ENCODE measurements around the gene ZNF76.

The ZNF76 gene

DNA sequence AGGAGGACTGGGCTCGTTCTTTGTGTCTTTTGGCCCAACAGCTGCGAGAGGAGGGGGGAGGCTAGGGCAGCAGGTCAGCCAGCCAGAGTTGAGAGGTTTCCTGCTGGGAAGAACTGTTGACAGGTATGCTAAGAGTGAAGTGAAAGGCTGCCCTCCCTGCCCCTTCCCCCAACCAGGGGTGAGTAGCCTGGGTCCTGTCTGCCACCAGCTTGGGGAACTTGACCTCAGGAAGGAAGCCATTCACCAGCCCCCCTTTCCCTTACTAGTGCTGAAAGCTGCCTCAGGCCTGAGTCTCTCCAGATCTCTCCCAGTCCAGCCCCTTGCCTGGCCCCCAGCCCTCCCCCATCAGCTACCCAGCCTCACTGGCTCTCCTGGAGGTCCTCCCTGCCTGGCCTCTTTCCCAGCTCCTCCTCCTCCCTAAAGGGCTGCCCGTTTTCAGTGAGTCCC lies 20.7 kb upstream of the ZNF76 start:
- DNase-seq = no peak

DNA sequence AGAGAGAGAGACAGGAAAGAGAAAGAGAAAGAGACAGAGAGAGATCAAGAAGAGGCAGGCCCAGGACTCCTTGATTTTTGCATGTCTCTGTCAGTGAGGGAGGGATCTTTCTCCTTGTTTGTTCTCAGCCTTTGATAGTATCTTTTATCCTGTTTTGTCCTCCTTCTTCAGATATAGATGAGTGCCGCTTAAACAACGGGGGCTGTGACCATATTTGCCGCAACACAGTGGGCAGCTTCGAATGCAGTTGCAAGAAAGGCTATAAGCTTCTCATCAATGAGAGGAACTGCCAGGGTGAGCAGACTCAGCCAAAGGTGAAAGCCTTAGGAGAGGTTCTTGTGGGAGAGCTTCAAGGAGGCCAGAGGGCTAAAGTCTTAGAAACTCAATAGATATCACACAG lies 20.0 kb upstream of the ZNF76 start:
- DNase-seq = no peak

DNA sequence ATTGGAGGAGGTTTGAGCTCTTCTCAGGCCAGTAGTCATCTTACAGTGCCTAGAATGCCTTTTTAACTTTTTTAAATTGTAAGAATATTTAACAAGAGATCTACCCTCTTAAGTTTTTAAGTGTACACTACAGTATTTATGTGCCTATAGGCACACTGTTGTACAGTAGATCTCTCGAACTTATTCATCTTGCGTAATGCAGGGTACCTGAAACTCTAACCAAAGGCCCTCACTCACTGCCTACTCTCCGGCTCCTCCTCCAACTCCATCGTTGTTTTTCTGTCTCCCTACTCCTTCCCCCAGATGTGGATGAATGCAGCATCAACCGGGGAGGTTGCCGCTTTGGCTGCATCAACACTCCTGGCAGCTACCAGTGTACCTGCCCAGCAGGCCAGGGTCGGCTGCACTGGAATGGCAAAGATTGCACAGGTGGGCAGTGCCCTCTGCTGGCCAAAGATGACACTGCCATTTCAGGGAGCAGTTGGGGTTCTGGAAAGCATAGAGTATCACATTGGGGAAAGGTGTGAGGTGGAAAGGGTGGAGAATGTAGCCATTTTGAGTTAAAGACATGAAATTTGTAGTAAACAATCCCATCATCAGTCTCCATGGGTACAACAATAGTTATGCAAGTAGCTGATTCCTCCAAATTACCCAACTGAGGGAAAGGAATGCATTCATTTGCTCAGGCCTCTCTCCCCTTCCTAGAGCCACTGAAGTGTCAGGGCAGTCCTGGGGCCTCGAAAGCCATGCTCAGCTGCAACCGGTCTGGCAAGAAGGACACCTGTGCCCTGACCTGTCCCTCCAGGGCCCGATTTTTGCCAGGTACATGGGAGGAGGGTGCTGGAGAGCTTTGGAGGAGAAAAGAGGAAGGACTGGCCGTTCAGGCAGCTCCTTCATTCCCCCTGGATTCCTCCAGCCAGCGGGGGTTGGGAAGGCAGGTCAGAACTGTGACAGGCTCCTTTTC lies 18.4 kb upstream of the ZNF76 start:
- peak; percentile 72 for DNase-seq

DNA sequence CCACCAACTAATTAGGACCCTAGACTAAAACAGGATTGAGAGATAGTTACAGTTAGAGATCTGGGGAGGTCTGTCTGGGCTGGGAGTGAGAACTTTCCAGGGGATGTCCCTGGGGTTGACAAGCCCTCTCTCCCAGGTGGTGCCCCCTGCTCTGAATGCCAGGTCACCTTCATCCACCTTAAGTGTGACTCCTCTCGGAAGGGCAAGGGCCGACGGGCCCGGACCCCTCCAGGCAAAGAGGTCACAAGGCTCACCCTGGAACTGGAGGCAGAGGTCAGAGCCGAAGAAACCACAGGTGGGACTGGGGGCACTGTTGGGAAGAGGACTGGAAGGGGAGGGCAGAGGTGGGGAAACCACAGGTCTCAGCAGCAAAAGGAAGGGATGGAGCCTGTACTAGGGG lies 17.0 kb upstream of the ZNF76 start:
- no peak for DNase-seq

DNA sequence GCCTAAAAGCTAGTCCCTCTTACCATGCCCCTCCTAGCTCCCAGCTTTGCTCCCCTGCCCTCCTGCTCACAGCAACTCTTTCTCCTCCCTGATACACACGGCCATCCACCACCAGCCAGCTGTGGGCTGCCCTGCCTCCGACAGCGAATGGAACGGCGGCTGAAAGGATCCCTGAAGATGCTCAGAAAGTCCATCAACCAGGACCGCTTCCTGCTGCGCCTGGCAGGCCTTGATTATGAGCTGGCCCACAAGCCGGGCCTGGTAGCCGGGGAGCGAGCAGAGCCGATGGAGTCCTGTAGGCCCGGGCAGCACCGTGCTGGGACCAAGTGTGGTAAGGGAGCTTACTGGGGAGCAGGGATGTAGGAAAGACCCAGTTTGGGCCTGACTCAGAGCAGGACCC lies 16.6 kb upstream of the ZNF76 start:
- no peak for DNase-seq

DNA sequence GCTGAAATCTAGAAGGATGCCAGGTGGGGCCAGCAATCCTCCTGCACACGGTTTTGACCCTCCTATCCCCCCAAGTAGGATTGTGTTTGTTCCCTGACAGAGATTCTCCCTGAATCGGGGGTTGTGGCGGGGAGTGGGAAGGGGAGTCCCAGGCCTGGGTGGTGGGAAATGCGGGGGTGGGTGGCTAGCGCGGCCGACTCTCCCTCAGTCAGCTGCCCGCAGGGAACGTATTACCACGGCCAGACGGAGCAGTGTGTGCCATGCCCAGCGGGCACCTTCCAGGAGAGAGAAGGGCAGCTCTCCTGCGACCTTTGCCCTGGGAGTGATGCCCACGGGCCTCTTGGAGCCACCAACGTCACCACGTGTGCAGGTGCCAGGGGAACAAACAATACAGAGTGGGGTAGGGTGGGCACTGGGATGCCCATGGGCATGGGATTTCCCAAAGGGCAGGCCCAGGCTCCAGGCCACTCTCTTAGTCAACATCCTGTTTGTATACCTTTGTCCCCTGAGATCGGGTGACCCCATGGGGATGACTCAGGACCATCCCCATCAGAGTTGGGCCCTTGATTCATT lies 16.1 kb upstream of the ZNF76 start:
- DNase-seq = no peak

DNA sequence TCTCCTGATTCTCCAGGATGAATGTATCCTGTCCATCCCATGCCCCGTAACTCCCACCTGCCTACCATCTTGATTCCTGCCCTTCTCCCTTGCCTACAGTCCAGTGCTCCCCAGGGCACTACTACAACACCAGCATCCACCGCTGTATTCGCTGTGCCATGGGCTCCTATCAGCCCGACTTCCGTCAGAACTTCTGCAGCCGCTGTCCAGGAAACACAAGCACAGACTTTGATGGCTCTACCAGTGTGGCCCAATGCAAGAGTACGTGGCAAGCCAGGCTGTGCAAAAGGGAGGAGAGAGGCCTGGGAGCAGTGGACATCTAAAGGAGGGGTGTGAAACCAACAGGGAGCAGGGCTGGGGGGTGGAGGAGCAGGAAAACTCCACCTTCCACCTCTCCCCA lies 15.0 kb upstream of the ZNF76 start:
- DNase-seq = no peak

DNA sequence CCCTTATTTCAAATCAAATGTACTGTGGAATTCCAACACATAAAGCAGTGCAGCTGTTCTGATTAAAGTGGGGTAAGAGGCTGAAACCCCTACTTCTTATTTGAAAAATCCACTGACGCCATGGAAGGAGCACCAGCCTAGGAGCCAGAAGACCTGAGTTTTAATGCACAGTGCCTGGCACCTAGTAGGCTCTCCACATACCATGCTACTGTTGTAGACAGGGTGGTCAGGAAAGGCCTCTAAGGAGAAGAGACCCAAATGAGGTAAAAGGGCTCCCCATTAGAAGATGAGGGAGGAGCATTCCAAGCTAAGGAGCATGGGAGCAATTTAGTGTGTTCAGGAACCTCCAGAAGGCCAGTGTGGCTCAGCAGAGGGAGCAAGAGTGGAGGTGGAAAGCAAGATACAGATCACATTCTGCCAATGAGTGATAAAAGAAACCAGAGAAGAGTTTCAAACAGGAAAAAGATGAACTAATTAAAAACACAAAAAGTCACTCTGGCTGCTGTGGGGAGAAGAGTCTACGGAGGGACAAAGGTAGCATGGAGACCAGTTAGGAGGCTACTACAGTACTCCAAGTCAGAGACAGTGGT lies 11.8 kb upstream of the ZNF76 start:
- DNase-seq = no peak

DNA sequence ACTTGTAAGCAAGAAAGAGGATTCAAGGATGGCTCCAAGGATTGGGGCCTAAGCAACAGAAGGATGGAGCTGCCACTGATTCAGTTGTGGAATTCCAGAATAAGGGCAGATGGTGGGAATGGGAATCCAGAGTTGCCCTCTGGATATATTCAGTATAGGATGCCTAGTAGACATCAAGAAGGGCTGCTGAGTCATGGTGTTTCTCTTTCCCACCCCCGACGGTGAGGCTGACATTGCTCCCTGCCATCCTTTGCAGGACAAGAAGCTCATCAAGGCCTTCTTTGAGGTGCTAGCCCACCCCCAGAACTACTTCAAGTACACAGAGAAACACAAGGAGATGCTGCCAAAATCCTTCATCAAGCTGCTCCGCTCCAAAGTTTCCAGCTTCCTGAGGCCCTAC lies 11.2 kb upstream of the ZNF76 start:
- no peak for DNase-seq

DNA sequence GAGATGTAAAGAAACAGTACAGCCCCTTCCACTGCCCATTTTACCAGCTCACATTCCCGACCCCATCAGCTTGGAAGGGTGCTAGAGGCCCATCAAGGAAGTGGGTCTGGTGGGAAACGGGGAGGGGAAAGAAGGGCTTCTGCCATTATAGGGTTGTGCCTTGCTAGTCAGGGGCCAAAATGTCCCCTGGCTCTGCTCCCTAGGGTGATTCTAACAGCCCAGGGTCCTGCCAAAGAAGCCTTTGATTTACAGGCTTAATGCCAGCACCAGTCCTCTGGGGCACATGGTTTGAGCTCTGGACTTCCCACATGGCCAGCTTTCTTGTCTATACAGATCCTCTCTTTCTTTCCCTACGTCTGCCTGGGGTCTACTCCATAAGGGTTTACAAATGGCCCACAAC lies 10.6 kb upstream of the ZNF76 start:
- no peak for DNase-seq

DNA sequence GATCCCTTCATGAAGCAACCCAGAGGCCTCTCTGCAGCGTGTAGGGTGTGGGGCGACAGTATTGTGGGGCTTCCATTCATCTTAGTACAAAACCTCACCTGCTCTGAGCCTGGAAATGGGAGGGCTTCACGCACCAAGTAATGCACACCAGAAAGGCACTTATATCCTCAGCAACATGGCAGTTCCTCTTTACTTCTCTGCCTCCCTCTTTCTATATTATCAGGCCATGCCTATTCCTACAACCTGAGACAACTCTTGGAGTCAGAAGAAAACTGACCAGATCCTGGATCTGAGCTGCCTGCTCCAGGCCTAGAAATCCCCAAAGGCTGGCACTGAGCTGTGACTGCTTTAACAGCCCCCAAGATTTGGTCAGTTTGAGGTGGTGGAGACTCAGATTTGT lies 7.6 kb upstream of the ZNF76 start:
- DNase-seq = no peak

DNA sequence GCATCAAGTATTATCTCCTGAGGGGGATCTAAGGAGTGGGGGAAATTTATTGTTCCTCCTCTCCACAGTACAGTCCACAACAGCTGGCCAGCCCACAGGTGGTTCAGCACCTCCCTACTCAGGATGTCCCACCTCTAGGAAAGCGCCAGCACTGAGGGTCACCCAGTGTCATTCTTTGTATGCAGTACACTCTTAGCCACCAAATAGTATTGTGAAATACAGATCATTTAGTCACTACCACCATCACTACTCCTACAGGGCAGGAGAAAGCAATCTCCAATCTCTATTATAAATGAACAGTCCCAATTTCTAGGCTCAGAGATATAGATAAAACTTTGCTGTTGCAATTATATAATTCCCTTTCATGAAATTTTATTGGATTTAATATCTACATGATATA lies 6.3 kb upstream of the ZNF76 start:
- DNase-seq = no peak

DNA sequence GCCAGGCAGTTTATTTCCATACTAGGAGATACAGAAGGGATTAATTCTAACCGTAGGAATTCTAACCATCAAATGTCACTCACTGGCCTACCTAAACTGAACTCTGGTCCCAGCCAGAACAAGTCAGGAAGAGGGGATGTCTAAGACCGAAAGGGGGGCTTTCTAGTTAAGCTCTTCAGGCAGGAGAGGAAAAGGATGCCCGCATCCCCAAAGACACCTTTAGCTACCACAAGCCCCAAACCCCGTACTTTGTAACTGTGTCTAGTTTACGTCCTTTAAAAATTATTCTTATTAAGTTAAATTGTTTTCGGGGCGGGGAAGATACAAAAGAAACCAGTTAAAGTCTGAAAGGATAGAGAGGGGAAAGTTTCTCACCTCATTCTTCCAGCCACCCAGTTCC lies 1.2 kb upstream of the ZNF76 start:
- DNase-seq = no peak

DNA sequence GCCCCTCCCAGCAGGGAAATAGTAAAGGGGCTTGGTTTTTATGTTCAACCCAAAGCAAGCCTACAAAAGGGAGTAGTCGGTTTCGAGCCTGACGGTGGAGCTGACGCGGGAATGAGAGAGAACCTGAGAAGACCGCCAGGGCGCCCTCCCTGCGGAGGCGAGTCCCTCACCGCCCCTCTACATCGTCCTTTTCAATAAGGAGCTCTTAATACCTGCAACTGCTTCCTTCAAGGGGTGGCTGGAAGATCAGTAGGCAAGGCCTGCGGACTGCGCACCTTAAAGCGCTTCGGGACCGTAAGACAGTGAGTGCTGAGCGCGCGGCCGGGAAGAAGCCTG lies 709 bp upstream of the ZNF76 start:
- no peak for DNase-seq

DNA sequence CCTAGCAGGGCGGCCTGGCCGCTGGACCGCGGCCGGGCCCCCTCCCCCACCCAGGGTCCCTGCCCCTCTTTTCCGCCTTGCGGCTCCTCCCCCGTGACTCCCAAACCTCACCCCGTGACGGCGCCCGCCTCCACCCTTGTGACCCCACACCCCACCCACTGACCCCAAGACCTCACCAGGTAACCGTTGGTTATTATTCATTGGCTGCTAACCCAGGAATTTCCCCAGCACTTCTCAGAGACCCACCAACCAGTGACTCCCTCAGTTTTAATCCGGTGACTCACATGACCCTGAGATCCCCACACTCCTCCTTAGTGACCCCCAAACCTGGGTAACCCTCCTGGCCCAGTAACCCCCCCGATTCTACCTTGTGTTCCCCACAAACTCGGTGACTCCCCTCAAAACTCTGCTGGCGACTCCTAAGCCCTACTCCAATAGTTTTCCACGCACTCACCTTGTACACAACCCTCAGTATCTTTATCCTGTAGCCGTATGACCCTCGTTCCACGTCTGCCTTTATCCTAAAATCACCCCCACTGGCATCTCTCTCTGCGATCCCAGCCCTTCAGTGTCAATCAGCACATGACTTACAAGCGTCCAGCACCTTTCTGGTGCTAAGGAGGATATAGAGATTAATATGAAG lies 534 bp downstream of the ZNF76 start:
- DNase-seq = peak; percentile 93

DNA sequence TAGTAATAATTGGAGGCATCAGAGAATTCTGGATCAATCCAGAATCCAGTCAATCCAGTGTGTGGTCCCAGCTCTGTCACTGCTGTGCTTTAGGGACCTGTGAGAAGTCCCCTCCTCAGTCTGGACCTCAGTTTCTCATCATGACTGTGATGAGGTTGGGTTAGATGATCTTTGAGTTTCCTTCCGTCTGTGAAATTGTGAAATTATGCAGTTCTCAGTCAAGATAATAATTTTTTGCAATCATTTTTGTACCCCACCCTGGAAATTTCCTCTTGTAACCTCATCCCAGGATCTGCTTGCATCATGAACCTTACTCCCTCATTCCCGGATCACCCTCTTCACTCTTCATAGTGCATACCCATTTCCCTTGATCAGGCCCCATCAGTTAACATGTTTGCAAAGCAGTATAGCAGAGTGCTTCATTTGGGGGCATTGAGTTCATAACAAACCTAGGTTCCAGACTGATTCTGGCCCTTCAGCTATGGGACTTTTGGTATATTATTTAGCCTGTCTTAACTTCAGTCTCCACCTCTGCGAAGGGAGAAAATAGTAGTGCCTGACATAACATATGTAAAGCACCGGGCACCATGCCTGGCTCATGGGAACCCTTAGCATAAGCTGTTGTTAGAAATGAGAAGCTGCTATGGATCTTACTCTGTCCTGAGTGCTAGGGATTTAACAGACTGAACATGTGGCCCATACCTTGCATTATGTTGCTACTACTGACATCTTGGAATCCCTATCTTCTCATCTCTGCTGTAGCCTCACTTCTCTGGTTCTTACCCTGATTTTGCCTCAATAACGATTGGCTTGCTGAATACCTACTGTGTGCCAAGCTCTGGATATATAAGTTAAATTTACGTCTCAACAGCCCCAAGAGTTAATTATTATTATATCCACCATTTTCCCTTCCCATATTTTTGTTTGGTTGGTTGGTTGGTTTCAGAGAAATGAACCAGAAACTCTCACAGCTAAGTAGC lies 1.3 kb downstream of the ZNF76 start:
- no peak for DNase-seq

DNA sequence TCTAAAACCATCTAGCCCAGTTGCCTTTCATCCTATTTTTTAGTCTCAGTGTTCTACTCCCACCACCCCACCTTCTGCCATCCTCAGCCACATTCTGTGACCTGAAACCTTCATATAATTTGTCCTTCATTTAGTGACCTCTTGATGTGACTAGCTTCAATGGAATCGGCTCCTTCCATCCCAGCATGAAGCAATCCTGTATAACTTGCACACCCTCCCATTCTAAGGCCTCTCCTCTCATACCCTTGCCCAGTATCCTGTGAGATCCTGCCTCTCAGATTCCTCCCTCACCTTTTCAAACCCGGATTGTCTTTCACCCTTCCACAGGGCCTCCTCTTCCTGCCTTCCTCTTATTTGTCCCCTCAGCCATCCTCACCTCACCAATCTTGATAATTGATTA lies 3.1 kb downstream of the ZNF76 start:
- no peak for DNase-seq

DNA sequence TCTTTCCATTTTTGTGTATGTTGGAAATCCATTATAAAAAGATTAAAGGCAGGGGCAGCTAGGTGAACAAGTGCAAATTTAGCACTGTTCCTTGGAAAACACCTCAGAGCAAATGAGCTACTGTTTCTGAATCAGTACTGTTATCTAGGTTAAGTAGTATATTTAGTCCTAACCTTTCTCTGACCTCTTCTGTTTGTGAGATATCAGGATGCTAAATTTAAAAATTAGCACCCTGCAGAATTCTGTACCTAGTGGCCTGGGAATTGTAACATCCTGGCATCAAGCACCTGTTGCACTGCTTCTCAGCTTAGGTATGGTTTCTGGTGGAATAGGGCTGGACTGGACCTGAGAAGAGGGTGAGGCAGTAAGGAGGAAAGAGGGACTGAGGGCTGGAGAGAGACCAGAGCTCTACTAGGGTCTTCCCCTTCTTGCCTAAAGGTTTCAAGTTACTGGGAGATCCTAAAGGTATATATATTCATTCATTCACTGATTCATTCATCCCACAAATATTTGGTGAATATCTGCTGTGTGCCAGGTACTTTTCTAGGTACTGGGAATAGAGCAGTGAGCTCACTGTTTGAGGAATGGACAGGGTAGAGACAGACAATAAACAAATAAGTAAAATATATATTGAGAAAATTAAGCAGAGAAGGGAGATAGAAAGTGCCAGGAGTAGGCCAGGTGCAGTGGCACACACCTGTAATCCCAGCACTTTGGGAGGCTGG lies 5.2 kb downstream of the ZNF76 start:
- DNase-seq = no peak

DNA sequence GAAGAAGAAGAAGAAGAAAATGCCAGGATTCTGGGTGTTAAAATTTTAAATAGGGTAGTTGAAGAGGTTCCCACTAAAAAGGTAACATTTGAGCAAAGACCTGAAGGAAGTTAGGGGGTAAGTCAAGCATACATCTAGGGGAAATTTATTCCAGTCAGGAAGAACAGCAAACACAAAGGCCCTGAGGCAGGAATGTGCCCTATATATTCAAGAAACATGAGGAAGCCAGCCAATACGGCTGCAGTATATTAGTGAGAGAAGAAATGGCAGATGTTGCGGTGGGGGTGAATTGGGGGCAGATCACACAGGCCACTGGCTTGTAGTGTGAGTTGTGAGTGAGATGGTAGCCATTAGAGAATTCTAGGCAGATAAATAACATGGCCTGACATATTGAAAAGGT lies 6.0 kb downstream of the ZNF76 start:
- no peak for DNase-seq

DNA sequence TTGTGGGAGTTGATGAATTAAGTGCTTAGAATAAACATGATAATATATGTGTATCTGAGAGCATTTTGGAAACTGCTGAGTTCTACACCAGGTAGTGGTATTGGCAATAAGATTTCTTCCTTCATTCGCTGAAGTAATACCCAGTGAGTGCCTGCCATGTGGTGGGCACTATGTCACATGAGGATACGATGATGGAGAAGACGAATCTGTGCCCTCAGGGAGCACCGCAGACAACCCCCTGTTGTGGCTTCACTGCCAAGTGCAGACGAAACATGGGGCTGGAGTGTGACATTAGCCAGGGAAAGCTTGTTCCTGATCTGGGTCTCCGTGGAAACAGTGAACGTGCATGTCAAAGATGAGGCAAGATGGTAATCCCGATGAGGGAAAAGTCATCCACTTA lies 7.9 kb downstream of the ZNF76 start:
- DNase-seq = no peak

DNA sequence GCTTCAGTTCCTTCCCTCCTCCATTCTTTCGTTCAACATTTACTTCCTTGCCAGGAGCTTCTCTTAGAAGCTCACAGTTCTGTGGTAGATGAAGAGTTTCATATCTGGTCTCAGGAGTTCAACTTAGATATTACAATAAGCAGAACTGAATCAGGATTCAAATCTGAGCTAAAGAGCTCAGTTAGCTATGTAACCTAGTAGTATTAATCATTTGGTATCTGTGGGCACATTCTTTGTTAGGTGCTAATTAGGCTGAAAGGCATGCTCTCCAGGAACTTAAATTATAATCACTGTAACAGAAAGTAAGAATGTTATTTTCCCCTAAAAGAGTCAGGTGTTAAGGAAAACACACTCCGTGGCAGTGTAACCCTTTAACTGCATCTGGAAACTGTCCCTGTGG lies 8.4 kb downstream of the ZNF76 start:
- no peak for DNase-seq

DNA sequence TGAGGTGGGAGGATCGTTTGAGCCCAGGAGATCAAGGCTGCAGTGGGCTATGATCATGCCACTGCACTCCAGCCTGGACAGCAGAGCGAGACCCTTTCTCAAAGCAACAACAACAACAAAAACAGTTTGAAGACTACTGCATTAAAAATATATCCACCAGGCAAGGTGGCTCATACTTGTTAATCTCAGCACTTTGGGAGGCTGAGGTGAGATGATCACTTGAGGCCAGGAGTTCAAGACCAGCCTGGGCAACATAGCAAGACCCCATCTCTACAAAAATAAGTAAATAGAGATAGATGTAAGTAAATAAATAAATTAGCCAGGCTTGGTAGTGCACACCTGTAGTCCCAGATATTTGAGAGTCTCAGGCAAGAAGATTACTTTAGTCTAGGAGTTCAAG lies 12.5 kb downstream of the ZNF76 start:
- DNase-seq = no peak
